Natural killer cell (primary cell): Measurements from ENCODE around the gene TM2D3. TPM values are rescaled to one million over a fixed set of nuclear protein-coding genes. Genes with fewer than 3 reads are reported as not detected.

Source experiments
- ATAC-seq, 3 donors: fragments of 150-1000 bp in 2 of 3; fragments of 200-7000 bp in 1 of 3; cut with Tn5 transposase; 1 replicate in 1 of 3; 2 replicates in 2 of 3; pipeline ENCODE4 v1.10.0; 2021; ENCODE audit warnings: mild to moderate bottlenecking in 2 of 3, moderate library complexity in 2 of 3
- DNase-seq, 2 donors: peaks; one replicate each; pipeline versions ENCODE4 v3.0.0 to v3.0.0-alpha.2; 2013 to 2021; ENCODE audit warnings: mixed read lengths in 1 of 2
- H3K27ac ChIP-seq: one replicate; pipeline ENCODE4 v1.5.1; 2013; ENCODE audit warnings: mild to moderate bottlenecking, low read length
- H3K27me3 ChIP-seq: one replicate; pipeline ENCODE4 v1.6.1; 2013; ENCODE audit warnings: low read length; ENCODE audit not compliant: control insufficient read depth, insufficient read depth
- H3K36me3 ChIP-seq: one replicate; pipeline ENCODE4 v1.6.1; 2013; ENCODE audit warnings: low read length; ENCODE audit not compliant: control insufficient read depth, insufficient read depth
- H3K4me1 ChIP-seq: one replicate; pipeline ENCODE4 v1.6.1; 2013; ENCODE audit warnings: low read length; ENCODE audit not compliant: control insufficient read depth, insufficient read depth
- H3K4me3 ChIP-seq: one replicate; pipeline ENCODE4 v1.5.1; 2013; ENCODE audit warnings: low read length
- H3K9me3 ChIP-seq: one replicate; pipeline ENCODE4 v1.6.1; 2013; ENCODE audit warnings: low read length; ENCODE audit not compliant: control insufficient read depth, insufficient read depth
- H3K27ac Mint-ChIP-seq, 2 donors: one replicate each; pipeline ENCODE4 v1.8.0; 2022; ENCODE audit warnings: mild to moderate bottlenecking in 2 of 2, mixed read lengths in 2 of 2, moderate library complexity in 1 of 2
- H3K27me3 Mint-ChIP-seq, 2 donors: one replicate each; pipeline ENCODE4 v1.8.0; 2022; ENCODE audit warnings: low read depth in 2 of 2, mixed read lengths in 2 of 2
- H3K36me3 Mint-ChIP-seq: one replicate; pipeline ENCODE4 v1.8.0; 2022; ENCODE audit warnings: mixed read lengths
- H3K4me1 Mint-ChIP-seq, 2 donors: one replicate each; pipeline ENCODE4 v1.8.0; 2022; ENCODE audit warnings: mixed read lengths in 2 of 2
- H3K4me3 Mint-ChIP-seq: one replicate; pipeline ENCODE4 v1.8.0; 2022; ENCODE audit warnings: mild to moderate bottlenecking, moderate library complexity, mixed read lengths
- H3K9me3 Mint-ChIP-seq, 2 donors: one replicate each; pipeline ENCODE4 v1.8.0; 2022; ENCODE audit warnings: mixed read lengths in 2 of 2
- CTCF ChIP-seq: fragments of 200-600 bp; IDR thresholded peaks from one replicate; pipeline ENCODE4 v1.8.0; 2022; ENCODE audit warnings: antibody characterized with exemption
- WGBS: methylation state at CpG from one replicate; pipeline ENCODE4 v1.1.7; 2013; ENCODE audit warnings: missing lambda C conversion rate; ENCODE audit not compliant: insufficient coverage; 5-methylcytosine and 5-hydroxymethylcytosine counted together
- intact Hi-C: fragments of 100-400 bp; cut with micrococcal nuclease; formaldehyde crosslinking; loops from one replicate; pipeline ENCODE4 v1.14.2; 2022
- total RNA-seq, 4 donors: library from RNA; stranded (reverse); fragments of 120-200 nt in 1 of 4; gene quantifications; one replicate each; pipeline versions ENCODE4 v1.2.3 to v1.2.4, GENCODE V29; 2013 to 2022

Gene TM2D3
- total RNA-seq, 3 donors from 2014 or later (not counting 1 experiment from before 2014, with no cell fraction given): 59.4 to 76.4 (median 71.2) TPM

DNA sequence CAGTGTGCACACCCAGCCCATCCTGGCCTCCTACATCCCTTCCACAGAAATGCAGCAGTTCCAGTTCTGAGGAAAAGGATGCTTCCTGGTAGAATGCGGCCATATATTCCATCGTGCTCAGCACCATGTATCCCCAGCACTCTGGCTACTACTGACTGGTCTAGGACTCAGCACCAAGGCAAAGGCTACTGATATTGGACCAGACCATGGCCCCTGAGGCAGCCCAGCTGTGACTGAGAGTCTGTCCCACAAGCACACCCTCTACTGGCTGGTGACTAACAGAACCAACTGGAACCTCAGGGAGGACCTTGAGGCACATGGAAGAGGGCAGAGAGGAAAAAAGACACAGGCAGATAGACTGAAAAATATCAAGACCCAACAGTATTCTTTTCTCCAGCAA lies 42.1 kb upstream of the TM2D3 start:
- no peak for TF ChIP-seq CTCF
- Histone ChIP-seq H3K4me3 (no peak overlapping the region), H3K27ac (no peak overlapping the region), H3K9me3 (no peaks in the 10 kb centered on the region), H3K4me1 (no peaks in the 10 kb centered on the region), H3K36me3 (peaks cover 49% of the 10 kb centered on the region), H3K27me3 (no peaks in the 10 kb centered on the region)
- no peaks in the 10 kb centered on the region for H3K9me3 Mint-ChIP-seq
- intact Hi-C loops: no loop called here
- WGBS: 95% methylated on average over 2 of the region's 2 CpGs
- no peak overlapping the region for H3K4me3 Mint-ChIP-seq
- no peak for ATAC-seq
- peaks cover 17 to 21% of the 10 kb centered on the region in 2 donors for H3K4me1 Mint-ChIP-seq
- no peaks in the 10 kb centered on the region for H3K27me3 Mint-ChIP-seq
- peaks cover 16% of the 10 kb centered on the region for H3K36me3 Mint-ChIP-seq
- H3K27ac Mint-ChIP-seq: no peak overlapping the region
- no peak for DNase-seq

GRCh38 chr15:101692801-101693598 lies 40.8 kb upstream of the TM2D3 start:
- Histone ChIP-seq H3K4me1 (no peaks in the 10 kb centered on the region), H3K9me3 (no peaks in the 10 kb centered on the region), H3K4me3 (no peak overlapping the region), H3K27me3 (no peaks in the 10 kb centered on the region), H3K27ac (no peak overlapping the region), H3K36me3 (peaks cover 44% of the 10 kb centered on the region)
- 96% methylated on average over 2 of the region's 4 CpGs for WGBS
- peaks cover 16% of the 10 kb centered on the region for H3K36me3 Mint-ChIP-seq
- intact Hi-C loops: no loop called here
- no peaks in the 10 kb centered on the region for H3K27me3 Mint-ChIP-seq
- no peak for TF ChIP-seq CTCF
- peaks cover 20 to 21% of the 10 kb centered on the region in 2 donors for H3K4me1 Mint-ChIP-seq
- H3K4me3 Mint-ChIP-seq: no peak overlapping the region
- no peak for ATAC-seq
- no peak for DNase-seq
- no peaks in the 10 kb centered on the region for H3K9me3 Mint-ChIP-seq
- H3K27ac Mint-ChIP-seq: no peak overlapping the region

GRCh38 chr15:101689901-101690300 lies 37.7 kb upstream of the TM2D3 start:
- Histone ChIP-seq H3K4me3 (no peak overlapping the region), H3K27me3 (no peaks in the 10 kb centered on the region), H3K9me3 (no peaks in the 10 kb centered on the region), H3K36me3 (peaks cover 46% of the 10 kb centered on the region), H3K27ac (no peak overlapping the region), H3K4me1 (no peaks in the 10 kb centered on the region)
- DNase-seq (no peak), ATAC-seq (no peak)
- no peak overlapping the region for H3K4me3 Mint-ChIP-seq
- peaks cover 8% of the 10 kb centered on the region for H3K36me3 Mint-ChIP-seq
- no peak for TF ChIP-seq CTCF
- intact Hi-C loops: no loop called here
- peaks cover 10 to 14% of the 10 kb centered on the region in 2 donors for H3K4me1 Mint-ChIP-seq
- no peaks in the 10 kb centered on the region for H3K9me3 Mint-ChIP-seq
- WGBS: 88% methylated on average over 5 of the region's 6 CpGs
- no peaks in the 10 kb centered on the region for H3K27me3 Mint-ChIP-seq
- no peak overlapping the region for H3K27ac Mint-ChIP-seq

GRCh38 chr15:101686718-101687117 lies 34.5 kb upstream of the TM2D3 start:
- Mint-ChIP-seq H3K4me1 (peaks cover 0 to 4% of the 10 kb centered on the region in 2 donors), H3K27me3 (no peaks in the 10 kb centered on the region), H3K9me3 (no peaks in the 10 kb centered on the region), H3K4me3 (no peak overlapping the region), H3K27ac (no peak overlapping the region), H3K36me3 (peaks cover 25% of the 10 kb centered on the region)
- no peak for TF ChIP-seq CTCF
- no peaks in the 10 kb centered on the region for H3K9me3 ChIP-seq
- no peaks in the 10 kb centered on the region for H3K4me1 ChIP-seq
- H3K27me3 ChIP-seq: no peaks in the 10 kb centered on the region
- no peak overlapping the region for H3K4me3 ChIP-seq
- ATAC-seq (no peak), DNase-seq (no peak)
- peaks cover 54% of the 10 kb centered on the region for H3K36me3 ChIP-seq
- intact Hi-C loops: no loop called here
- no peak overlapping the region for H3K27ac ChIP-seq
- WGBS: 100% methylated on average over 2 of the region's 2 CpGs
